Cardiac fibroblast (primary cell): ENCODE results near the gene RBMY1D.
"Not testable (repeated sequence)": the region's sequence is repeated elsewhere in the genome, so short reads cannot be mapped to it uniquely, and the experiment has no call there.

ENCODE experiments used
- DNase-seq, 2 donors: peaks; one replicate each; pipeline versions ENCODE4 v3.0.0 to v3.0.0-alpha.2; 2010; ENCODE audit warnings: low read depth in 2 of 2
- H3K4me3 ChIP-seq, 2 donors: replicated peaks in 1 of 2; 1 replicate in 1 of 2; 2 replicates in 1 of 2; pipeline ENCODE4 v1.5.1; 2011; ENCODE audit warnings: low read depth in 2 of 2, low read length in 2 of 2, mild to moderate bottlenecking in 2 of 2, moderate library complexity in 1 of 2
- CTCF ChIP-seq: IDR thresholded peaks from one replicate; pipeline ENCODE4 v1.5.1; 2011; ENCODE audit warnings: low read depth, mild to moderate bottlenecking, low read length, inconsistent platforms

The RBMY1D gene

DNA sequence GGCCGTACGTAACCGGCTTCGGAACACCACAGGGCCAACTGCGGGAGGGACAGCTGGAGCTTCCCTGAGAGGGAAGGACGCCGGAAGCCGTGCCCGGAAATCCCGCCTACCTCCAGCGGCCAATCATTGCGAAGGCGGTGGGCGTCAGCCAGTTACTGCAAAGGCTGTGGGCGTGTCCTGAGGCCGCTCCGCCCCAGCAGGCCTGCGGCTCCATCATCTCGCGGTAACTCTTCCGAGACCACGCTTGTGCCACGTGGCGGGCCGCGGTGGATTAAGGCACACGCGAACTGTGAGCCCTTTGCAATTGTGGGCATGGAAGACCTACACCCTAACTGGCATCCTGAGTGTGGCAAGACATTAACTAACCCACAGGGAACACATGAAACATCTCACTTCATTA, at the start of gene RBMY1D:
RBMY1D (minus strand) TSS at position 101 of the 400 bp plus-strand sequence. CDS start 2,013 bp downstream, outside the sequence.
- not testable (repeated sequence) for DNase-seq, H3K4me3 ChIP-seq

- not testable (repeated sequence) for H3K4me3 ChIP-seq, DNase-seq
Observed at GRCh38 chrY:21917932-21918331, 23.6 kb upstream of the RBMY1D start, which contains the start of gene RBMY1E. Gene RBMY1E, minus strand, starts transcription at chrY:21918032. Its CDS starts 1,978 bp downstream, at chrY:21916054.

- not testable (repeated sequence) for DNase-seq, H3K4me3 ChIP-seq
Observed at GRCh38 chrY:21869407-21870076, 24.8 kb downstream of the RBMY1D start.

- TF ChIP-seq CTCF, result no peak
- no peak overlapping the region for H3K4me3 ChIP-seq
- DNase-seq, result no peak
Observed at GRCh38 chrY:21845481-21845880, 48.8 kb downstream of the RBMY1D start.

- H3K4me3 ChIP-seq, result no peak overlapping the region
- DNase-seq, result no peak
- no peak for TF ChIP-seq CTCF
Observed at GRCh38 chrY:21842090-21842489, 52.2 kb downstream of the RBMY1D start.

GRCh38 chrY:21839489-21839888, 54.8 kb downstream of the RBMY1D start:
- no peak overlapping the region for H3K4me3 ChIP-seq
- no peak for DNase-seq
- no peak for TF ChIP-seq CTCF

DNA sequence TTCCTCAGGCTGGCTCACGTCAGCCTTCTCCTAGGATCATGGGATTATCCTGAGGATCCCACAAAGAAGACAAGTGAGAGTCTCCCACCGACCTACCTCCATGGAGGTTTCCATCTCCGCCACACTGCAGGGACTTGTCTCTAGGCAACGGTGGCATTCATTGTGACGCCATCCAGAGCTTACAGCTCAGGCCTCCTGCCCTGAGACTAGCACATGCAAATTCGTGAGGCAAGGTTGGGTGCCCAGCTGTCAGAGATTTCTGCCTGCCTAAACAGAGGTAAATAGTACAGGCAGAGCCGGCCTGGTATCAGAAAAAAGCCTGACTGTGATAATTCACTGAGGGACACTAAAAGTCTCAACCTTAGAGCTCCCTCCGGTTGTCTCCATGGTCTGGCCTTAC, 58.0 kb downstream of the RBMY1D start:
- no peak for DNase-seq
- no peak for TF ChIP-seq CTCF
- no peak overlapping the region for H3K4me3 ChIP-seq

DNA sequence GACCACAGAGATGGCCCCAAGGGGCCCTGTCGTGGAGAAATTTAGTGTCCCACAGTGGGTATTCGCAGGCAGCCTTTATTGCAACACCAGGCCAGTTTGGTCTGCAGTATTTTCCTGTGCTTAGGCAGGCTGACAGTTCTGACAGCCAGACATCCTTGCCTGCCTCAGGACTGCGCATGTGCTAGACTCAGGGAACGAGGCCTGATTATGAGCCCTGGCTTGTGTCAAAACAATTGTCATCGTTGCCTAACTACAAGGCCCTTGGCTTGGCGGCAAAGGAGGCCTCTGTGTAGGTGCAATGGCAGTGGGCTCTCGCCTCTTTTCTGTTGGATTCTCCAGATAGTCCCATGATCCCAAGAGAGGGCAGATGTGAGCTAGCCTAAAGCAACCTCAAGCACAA, 59.3 kb downstream of the RBMY1D start:
- H3K4me3 ChIP-seq, result no peak overlapping the region
- TF ChIP-seq CTCF, result no peak
- DNase-seq, result no peak
